Neuronal stem cell (in vitro differentiated cells): Measurements from ENCODE around the gene PRKCE.

Experiments used
- DNase-seq: peaks from one replicate; pipeline ENCODE4 v3.0.0-alpha.2; 2013; ENCODE audit warnings: low spot score
- H2AFZ ChIP-seq: one replicate; pipeline ENCODE4 v1.6.1; 2013; ENCODE audit warnings: mild to moderate bottlenecking, low read length, inconsistent platforms
- H2AK5ac ChIP-seq: 2 replicates; pipeline ENCODE4 v1.6.1; 2013; ENCODE audit warnings: low read depth, mild to moderate bottlenecking, inconsistent platforms, low read length, moderate library complexity, mixed read lengths
- H2BK120ac ChIP-seq: 2 replicates; pipeline ENCODE4 v1.6.1; 2013; ENCODE audit warnings: low read depth, mild to moderate bottlenecking, inconsistent platforms, low read length, moderate library complexity, mixed read lengths
- H2BK12ac ChIP-seq: one replicate; pipeline ENCODE4 v1.6.1; 2013; ENCODE audit warnings: low read length, inconsistent platforms
- H2BK15ac ChIP-seq: 2 replicates; pipeline ENCODE4 v1.6.1; 2013; ENCODE audit warnings: mild to moderate bottlenecking, low read length, inconsistent platforms, mixed read lengths
- H2BK5ac ChIP-seq: one replicate; pipeline ENCODE4 v1.6.1; 2013; ENCODE audit warnings: inconsistent platforms, mild to moderate bottlenecking, low read length, moderate library complexity
- H3K14ac ChIP-seq: one replicate; pipeline ENCODE4 v1.6.1; 2013; ENCODE audit warnings: low read length, inconsistent platforms
- H3K18ac ChIP-seq: 2 replicates; pipeline ENCODE4 v1.6.1; 2013; ENCODE audit warnings: low read length, inconsistent platforms
- H3K23ac ChIP-seq: 2 replicates; pipeline ENCODE4 v1.6.1; 2013; ENCODE audit warnings: low read depth, mild to moderate bottlenecking, mixed read lengths, low read length, inconsistent platforms; ENCODE audit not compliant: poor library complexity
- H3K27ac ChIP-seq: replicated peaks from 3 replicates; pipeline ENCODE4 v1.5.1; 2013; ENCODE audit warnings: low read length, inconsistent platforms
- H3K27me3 ChIP-seq, 3 experiments: 2 replicates each; pipeline ENCODE4 v1.6.1; 2013; ENCODE audit warnings: low read length in 3 of 3, mild to moderate bottlenecking in 2 of 3, inconsistent platforms in 1 of 3, low read depth in 1 of 3, mixed read lengths in 1 of 3, moderate library complexity in 1 of 3; ENCODE audit not compliant: control insufficient read depth in 3 of 3, insufficient read depth in 3 of 3
- H3K36me3 ChIP-seq, 2 donors: replicated peaks in 1 of 2; 2 replicates each; pipeline ENCODE4 v1.6.1; 2013; ENCODE audit warnings: low read length in 2 of 2; ENCODE audit not compliant: control insufficient read depth in 2 of 2, insufficient read depth in 2 of 2
- H3K4ac ChIP-seq: 2 replicates; pipeline ENCODE4 v1.6.1; 2013; ENCODE audit warnings: inconsistent platforms, mild to moderate bottlenecking, low read length, moderate library complexity
- H3K4me1 ChIP-seq, 2 donors: 1 replicate in 1 of 2; 2 replicates in 1 of 2; pipeline ENCODE4 v1.6.1; 2013; ENCODE audit warnings: low read length in 2 of 2, low read depth in 1 of 2; ENCODE audit not compliant: control insufficient read depth in 2 of 2, insufficient read depth in 1 of 2
- H3K4me2 ChIP-seq: one replicate; pipeline ENCODE4 v1.6.1; 2013; ENCODE audit warnings: mild to moderate bottlenecking, low read length, inconsistent platforms; ENCODE audit not compliant: insufficient read depth, poor library complexity, severe bottlenecking
- H3K4me3 ChIP-seq, 2 donors: 2 replicates each; pipeline ENCODE4 v1.5.1; 2013; ENCODE audit warnings: low read length in 2 of 2, mild to moderate bottlenecking in 2 of 2, inconsistent platforms in 1 of 2, moderate library complexity in 1 of 2
- H3K79me1 ChIP-seq: one replicate; pipeline ENCODE4 v1.6.1; 2013; ENCODE audit warnings: low read depth, mild to moderate bottlenecking, inconsistent platforms, low read length, moderate library complexity
- H3K9ac ChIP-seq: one replicate; pipeline ENCODE4 v1.6.1; 2013; ENCODE audit warnings: mild to moderate bottlenecking, low read depth, low read length, inconsistent platforms; ENCODE audit not compliant: poor library complexity
- H3K9me3 ChIP-seq, 2 donors: replicated peaks in 1 of 2; 2 replicates each; pipeline versions ENCODE3 to v1.6.1; 2013; ENCODE audit warnings: low read length in 2 of 2, mild to moderate bottlenecking in 2 of 2, inconsistent platforms in 1 of 2, low read depth in 1 of 2, mixed read lengths in 1 of 2, moderate library complexity in 1 of 2; ENCODE audit not compliant: control insufficient read depth in 2 of 2, insufficient read depth in 1 of 2
- H4K8ac ChIP-seq: one replicate; pipeline ENCODE4 v1.6.1; 2013; ENCODE audit warnings: low read depth, mild to moderate bottlenecking, inconsistent platforms, low read length, moderate library complexity
- H4K91ac ChIP-seq: one replicate; pipeline ENCODE4 v1.6.1; 2013; ENCODE audit warnings: low read length, low read depth, mild to moderate bottlenecking, inconsistent platforms; ENCODE audit not compliant: poor library complexity
- WGBS, 2 donors: extraction: QIAGEN DNeasy Blood & Tissue Kit; methylation state at CpG; one replicate each; pipeline ENCODE4 v1.1.7; 2013; ENCODE audit warnings: missing lambda C conversion rate in 2 of 2, mixed read lengths in 1 of 2; ENCODE audit not compliant: insufficient read length in 2 of 2, insufficient replicate concordance in 1 of 2; ENCODE audit errors: extremely low coverage in 2 of 2; 5-methylcytosine and 5-hydroxymethylcytosine counted together

Gene PRKCE

DNA sequence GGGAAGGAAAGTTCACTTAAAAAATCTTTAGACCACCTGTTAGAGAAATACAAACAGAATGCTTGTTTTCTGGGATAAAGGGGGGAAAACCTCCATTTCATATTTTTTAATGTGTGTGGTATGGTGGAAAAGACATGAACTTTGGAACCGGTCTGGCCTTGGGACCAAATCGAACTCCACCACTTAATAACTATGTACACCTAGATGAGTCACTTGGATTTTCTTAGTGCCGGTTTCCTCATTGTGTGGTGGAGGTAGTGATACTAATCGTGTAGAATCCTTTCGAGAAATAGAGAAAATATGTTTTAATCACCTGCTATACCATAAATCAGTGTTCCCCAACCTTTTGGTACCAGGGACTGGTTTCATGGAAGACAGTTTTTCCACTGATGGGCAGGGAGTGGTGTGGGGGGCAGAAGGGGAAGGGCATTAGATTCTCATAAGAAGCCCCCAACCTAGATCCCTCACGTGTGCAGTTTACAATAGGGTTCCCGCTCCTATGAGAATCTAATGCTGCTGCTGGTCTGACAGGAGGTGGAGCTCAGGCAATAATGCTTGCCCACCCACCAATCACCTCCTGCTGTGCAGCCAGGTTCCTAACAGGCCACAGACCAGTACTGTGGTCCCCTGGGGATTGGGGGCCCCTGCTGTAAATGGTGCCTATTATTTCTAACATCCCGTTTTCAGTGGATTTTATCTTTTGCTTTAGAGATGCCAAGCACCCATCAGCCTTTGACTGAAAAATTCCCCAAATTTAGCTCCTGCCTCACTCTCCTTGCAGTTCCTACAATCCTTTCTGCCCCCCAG is 308.8 kb downstream of the PRKCE start:
- Histone ChIP-seq H3K27ac (no peak overlapping the region), H2BK5ac (no peak overlapping the region), H3K18ac (no peak overlapping the region), H3K4me3 (no peak overlapping the region), H3K4me2 (no peak overlapping the region), H2AK5ac (no peak overlapping the region), H3K27me3 (no peaks in the 10 kb centered on the region), H3K36me3 (no peaks in the 10 kb centered on the region), H2BK12ac (no peak overlapping the region), H2BK15ac (no peak overlapping the region), H3K79me1 (no peaks in the 10 kb centered on the region), H4K91ac (no peak overlapping the region), H2AFZ (no peak overlapping the region), H3K9me3 (no peaks in the 10 kb centered on the region), H2BK120ac (no peak overlapping the region), H3K14ac (no peak overlapping the region), H3K9ac (no peak overlapping the region), H4K8ac (no peak overlapping the region), H3K4me1 (no peaks in the 10 kb centered on the region), H3K23ac (no peak overlapping the region), H3K4ac (no peak overlapping the region)
- WGBS, 2 donors = no CpG with 5 or more reads among the region's 8 CpGs
- DNase-seq = no peak

DNA sequence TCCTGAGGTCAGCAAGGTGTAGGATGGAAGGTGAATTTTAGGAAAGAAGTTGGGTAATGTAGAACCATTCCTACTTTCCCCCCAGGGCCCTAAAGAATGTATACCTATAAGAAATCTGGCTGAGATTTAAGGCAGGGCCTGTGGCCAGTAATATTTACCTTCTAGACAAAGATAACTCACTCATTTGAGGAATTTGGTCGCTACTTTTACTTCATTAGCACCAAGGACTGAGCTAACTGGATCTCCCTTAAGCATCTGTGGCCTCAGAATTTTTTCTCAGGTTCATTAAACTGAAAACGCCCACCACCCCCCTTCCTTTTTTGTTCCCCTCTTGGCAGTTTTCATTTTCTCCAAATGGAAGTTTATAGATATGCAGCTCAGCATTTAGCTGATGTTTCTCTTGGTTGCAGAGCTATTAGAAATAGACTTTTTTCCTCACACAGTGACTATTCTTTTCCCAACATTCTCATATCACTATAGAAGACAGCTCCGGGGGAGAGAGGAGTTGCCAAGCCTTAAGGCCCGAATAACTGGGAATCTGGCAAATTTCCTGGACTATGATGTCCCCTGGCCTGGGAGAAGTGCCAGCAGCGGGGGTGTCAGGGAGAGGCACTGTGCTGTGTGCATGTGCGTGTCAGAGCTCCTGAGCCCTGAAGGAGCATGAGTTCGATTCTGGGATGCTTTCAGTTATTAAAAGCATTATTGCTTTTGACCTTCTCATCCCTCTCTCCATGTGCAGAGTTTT is 310.9 kb downstream of the PRKCE start:
- Histone ChIP-seq H3K36me3 (no peaks in the 10 kb centered on the region), H3K27me3 (no peaks in the 10 kb centered on the region), H3K9me3 (no peaks in the 10 kb centered on the region), H3K14ac (no peak overlapping the region), H3K4me2 (no peak overlapping the region), H4K91ac (no peak overlapping the region), H2BK5ac (no peak overlapping the region), H2BK120ac (no peak overlapping the region), H3K18ac (no peak overlapping the region), H3K79me1 (no peaks in the 10 kb centered on the region), H3K23ac (no peak overlapping the region), H3K4ac (no peak overlapping the region), H3K27ac (no peak overlapping the region), H3K4me1 (no peaks in the 10 kb centered on the region), H2BK15ac (no peak overlapping the region), H4K8ac (no peak overlapping the region), H3K9ac (no peak overlapping the region), H2AFZ (no peak overlapping the region), H2AK5ac (no peak overlapping the region), H3K4me3 (no peak overlapping the region), H2BK12ac (no peak overlapping the region)
- DNase-seq = no peak
- no CpG with 5 or more reads among the region's 7 CpGs for WGBS, 2 donors

DNA sequence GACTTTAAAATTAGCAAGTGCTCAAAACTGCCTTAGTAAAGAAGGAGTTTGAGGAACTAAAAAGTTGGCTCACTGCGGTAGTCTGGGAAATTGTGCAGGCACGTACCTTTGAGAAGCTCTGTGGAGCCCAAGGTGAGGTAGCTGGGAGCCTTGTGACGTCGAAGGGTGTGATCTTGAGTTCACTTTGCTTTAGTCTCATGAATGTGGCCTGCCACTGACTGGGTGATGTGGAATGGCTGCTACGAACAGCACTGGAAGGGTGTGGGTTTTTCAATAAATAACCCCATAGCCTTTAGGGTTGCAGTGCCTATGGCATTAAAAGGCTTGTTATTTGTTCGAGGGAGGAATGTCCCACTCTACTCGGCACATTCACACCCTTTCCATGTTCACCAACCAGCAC is 312.3 kb downstream of the PRKCE start:
- H3K23ac ChIP-seq = no peak overlapping the region
- no peak overlapping the region for H3K27ac ChIP-seq
- H2BK12ac ChIP-seq = no peak overlapping the region
- no peak overlapping the region for H2BK15ac ChIP-seq
- no peaks in the 10 kb centered on the region for H3K36me3 ChIP-seq
- H3K4me1 ChIP-seq = no peaks in the 10 kb centered on the region
- no peak overlapping the region for H3K4ac ChIP-seq
- DNase-seq = no peak
- H3K27me3 ChIP-seq = no peaks in the 10 kb centered on the region
- no peak overlapping the region for H3K4me2 ChIP-seq
- no CpG with 5 or more reads among the region's 7 CpGs for WGBS, 2 donors
- no peak overlapping the region for H2BK120ac ChIP-seq
- H4K8ac ChIP-seq = no peak overlapping the region
- no peak overlapping the region for H2BK5ac ChIP-seq
- H3K9me3 ChIP-seq = no peaks in the 10 kb centered on the region
- no peak overlapping the region for H2AK5ac ChIP-seq
- no peak overlapping the region for H3K4me3 ChIP-seq
- H3K79me1 ChIP-seq = no peaks in the 10 kb centered on the region
- H3K9ac ChIP-seq = no peak overlapping the region
- no peak overlapping the region for H3K18ac ChIP-seq
- H3K14ac ChIP-seq = no peak overlapping the region
- no peak overlapping the region for H2AFZ ChIP-seq
- H4K91ac ChIP-seq = no peak overlapping the region

DNA sequence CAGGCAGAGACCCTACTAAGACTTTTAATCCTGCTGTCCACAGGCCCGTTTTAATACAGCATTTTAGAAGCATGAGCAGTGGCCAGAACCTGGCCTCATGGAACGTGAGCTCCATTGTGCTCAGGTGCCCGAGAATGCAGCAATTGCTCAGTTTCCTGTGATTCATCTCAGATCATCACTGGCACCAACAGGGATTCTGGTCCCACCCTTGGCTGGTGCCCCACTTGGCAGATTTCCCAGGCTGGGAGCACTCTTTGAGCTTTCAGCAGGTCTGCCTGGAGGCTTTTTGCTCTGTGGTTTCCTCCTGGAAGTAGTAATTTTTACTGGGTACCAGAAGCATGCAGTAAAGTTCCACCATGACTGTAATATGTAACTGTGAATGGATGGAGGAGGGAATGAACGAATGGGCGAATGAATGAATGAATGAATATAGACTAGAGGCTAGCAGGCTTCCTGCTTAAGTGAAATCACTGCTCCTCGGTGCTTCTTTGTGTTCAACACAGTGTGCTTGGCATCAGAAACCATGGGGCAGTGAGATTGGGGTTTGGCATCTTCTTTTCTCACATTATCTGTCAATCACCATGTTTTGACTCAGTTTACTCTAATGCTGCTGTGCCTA is 312.9 kb downstream of the PRKCE start:
- Histone ChIP-seq H2BK120ac (no peak overlapping the region), H2AK5ac (no peak overlapping the region), H3K4me3 (no peak overlapping the region), H3K23ac (no peak overlapping the region), H2BK5ac (no peak overlapping the region), H3K14ac (no peak overlapping the region), H4K8ac (no peak overlapping the region), H3K4me1 (no peaks in the 10 kb centered on the region), H3K27me3 (no peaks in the 10 kb centered on the region), H3K27ac (no peak overlapping the region), H3K18ac (no peak overlapping the region), H3K36me3 (no peaks in the 10 kb centered on the region), H2BK12ac (no peak overlapping the region), H3K9me3 (no peaks in the 10 kb centered on the region), H2BK15ac (no peak overlapping the region), H3K79me1 (no peaks in the 10 kb centered on the region), H3K9ac (no peak overlapping the region), H3K4ac (no peak overlapping the region), H2AFZ (no peak overlapping the region), H3K4me2 (no peak overlapping the region), H4K91ac (no peak overlapping the region)
- WGBS, 2 donors = 100% methylated on average over 2 of the region's 6 CpGs; no CpG with 5 or more reads in 1 of the 2 donors
- no peak for DNase-seq
